ENCODE results near the gene PHETA2. TPM values are rescaled to one million over a fixed set of nuclear protein-coding genes. Genes with fewer than 3 reads are reported as not detected.
"Not testable (repeated sequence)": the region's sequence is repeated elsewhere in the genome, so short reads cannot be mapped to it uniquely, and the experiment has no call there.

The PHETA2 gene
- total RNA-seq, 1 donor from 2014 or later, result 18.6 TPM

DNA sequence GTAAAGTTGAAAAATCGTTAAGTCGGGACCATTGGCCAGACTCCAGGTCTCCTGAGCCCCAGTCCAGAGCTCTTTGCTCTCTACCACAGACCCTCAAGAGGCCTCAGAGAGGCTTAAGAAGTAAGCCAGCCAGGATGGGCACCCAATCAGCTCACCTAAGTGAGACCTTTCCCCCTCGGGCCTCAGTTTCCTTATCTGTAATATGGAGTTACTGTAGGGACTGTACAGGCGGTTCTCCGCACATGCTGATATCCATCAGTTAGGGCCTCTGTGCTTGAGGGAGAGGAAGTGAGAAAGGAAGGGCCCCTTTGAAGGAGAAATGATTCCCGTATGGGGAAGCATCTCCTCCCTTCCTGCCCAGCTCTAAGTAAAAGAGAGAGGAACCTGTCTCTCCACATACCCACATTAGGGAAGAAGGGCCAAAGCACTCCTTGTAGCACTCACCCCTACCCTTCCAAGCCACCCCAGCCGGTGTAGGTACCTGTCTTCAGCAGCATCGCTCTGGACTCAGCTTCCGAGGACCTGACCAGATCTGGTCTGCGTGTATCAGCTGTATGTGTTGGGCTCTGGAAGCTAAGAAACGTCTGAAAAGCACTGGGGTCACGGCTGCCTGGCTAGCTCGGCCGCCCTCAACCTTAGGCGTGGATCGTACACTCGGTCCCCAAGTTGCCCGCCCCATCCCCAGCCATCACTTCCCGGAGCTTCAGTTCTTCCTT lies 4.1 kb upstream of the PHETA2 start:
- DNase-seq (ENCODE audit: low read depth), result no peak

DNA sequence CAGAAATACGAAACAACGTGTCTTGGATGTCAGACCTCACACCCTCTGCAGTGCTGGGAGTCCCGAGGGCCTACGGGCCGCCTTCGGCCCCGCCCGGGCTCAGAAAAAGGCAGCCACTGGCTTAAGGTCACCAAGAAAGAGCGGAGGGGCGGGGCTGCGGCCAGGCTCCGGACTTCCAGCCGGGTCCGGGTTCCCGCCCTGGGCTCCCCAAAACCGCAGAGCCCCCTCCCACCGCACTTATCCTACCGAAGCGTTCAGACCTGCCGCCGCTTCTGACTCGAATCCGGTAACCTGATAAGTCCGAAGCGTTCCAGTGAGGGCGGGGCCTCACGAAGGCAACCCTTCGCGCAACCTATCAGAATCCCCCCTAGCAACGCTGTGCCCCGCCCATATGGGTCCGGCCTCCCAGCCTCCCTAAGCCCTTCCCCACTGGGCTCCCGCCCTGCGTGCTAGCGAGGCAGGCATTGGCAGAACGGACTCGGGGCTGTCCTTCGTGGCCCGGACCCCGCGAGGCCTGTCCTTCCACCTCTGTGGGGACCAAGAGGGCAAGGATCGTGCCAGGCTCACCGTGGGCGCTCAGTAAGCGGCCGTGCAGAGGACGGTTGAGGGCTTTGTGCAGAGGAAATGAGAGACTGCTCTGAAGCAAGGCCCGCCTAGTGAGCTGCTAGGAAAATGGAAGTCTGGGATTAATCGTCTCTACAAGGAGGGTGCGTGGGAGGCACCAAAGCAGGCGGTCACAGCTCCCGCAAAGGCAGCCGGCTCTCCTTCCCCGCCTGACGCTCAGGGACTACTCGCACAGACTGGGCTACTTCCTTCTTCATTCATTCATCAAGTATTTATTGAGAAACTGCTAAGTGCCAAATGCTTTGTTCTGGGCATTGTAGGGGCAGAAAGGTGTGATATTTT lies 3.3 kb upstream of the PHETA2 start, which contains the start of gene NAGA:
TSS of gene NAGA (minus strand) at position 296 of the 906 bp plus-strand sequence. CDS start 515 bp downstream, outside the sequence.
- DNase-seq (ENCODE audit: low read depth), result peak; percentile 98

DNA sequence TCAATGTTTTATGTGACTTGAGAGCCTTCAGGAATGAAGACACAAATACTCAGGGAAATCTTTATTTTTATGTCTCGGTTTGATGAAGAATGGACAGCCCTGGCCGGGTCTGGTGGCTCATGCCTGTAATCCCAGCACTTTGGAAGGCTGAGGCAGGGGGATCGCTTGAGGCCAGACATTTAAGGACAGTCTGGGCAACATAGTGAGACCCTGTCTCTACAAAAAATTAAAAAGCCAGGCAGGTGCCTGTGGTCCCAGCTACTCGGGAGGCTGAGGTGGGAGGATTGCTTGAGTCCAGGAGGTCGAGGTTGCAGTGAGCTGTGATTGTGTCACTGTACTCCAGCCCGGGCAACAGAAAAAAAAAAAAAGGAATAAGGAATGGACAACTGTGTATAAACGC lies 2.5 kb upstream of the PHETA2 start:
- DNase-seq (ENCODE audit: low read depth), result not testable (repeated sequence)

DNA sequence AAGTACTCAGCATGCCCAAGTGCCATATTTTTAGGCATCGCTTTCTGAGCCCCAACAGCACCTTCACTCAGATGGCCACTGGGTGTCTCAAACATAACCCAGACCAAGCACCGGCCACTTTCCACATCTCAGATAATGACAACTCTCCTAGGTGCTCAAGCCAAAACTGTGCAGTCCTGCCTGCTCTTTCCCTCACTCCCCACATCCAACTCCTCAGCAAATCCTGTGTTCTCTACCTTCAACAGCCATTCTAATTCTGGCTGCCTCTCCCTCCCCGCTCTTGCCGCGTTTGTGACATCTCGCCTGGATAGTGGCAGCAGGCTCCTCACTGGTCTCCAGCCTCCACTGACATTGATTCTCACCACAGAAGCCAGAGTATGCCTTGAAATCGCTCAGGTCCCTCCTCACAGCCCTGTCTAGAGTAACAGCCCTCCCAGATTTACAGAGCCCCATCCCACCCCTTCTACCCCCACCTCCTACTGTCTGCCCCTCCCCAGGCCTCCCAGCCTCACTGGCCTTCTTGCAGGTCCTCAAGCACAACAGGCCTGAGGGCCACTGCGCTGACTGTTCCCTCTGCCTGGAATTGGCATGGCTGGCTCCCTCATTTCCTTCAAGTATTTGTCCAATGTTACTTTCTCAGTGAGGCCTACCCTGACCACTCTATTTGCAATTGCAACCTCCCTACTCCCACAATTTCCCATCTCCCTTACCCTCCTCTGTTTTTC lies 1.3 kb upstream of the PHETA2 start:
- DNase-seq (ENCODE audit: low read depth), result no peak

DNA sequence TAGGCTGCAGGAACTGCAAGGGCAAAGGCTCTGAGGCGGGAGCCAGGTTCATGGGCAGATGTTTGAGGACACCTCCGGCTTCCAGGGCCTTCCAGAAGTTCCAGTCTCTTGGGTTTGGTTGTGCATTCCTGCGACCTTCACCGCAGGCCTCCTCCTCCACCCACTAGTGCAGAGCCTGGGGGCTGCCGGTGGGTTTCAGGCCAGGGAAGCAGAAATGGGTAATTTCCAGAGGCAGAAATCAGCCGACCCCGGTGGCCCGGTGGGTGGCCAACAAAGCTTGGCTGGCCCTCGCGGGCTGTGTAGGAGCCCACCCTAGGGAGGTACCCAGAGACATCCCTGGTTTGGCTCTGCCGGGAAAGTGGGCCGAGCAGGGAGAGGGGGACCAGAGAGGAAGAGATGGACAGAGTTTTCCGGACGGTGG lies 417 bp upstream of the PHETA2 start:
- DNase-seq (ENCODE audit: low read depth), result no peak

DNA sequence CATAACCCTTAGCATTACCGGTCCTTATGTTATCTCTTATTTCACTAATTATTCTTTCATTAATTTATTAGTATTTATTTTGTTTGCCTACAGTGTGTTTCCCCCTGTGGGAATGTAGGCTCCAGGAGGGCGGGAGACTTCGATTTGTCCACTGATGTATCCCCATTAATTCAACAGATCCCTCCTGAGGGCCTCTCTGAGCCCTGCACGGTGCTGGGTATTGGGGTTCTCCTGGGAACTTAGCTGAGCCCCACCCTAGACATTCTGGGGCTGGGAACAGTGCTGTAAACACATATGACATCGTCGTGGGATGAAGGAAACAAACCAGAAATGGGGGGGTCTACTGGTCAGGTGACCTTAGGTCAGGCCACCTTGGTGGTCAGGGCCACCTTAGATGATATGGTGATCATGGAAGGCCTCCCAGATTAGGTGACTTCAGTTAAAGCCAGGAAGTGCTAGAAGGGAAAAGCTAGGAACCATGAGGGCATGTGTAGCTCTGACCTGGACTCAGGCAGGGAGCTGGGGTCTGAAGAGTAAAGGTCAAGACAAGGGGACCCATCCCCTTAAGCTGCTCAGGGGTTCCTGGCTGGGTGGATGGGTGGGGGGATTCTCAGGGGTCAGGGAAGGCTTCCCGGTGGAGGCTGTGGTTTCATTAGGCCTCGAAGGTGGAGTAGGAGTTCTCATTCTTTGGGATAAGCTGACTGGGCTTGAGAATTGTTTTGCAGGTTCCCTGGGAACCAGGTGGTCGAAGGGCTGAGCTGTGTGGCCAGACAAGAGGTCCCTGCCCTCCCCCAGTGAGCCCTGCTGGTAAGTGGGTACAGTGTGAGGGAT lies 1.0 kb downstream of the PHETA2 start:
- no peak for DNase-seq (ENCODE audit: low read depth)

DNA sequence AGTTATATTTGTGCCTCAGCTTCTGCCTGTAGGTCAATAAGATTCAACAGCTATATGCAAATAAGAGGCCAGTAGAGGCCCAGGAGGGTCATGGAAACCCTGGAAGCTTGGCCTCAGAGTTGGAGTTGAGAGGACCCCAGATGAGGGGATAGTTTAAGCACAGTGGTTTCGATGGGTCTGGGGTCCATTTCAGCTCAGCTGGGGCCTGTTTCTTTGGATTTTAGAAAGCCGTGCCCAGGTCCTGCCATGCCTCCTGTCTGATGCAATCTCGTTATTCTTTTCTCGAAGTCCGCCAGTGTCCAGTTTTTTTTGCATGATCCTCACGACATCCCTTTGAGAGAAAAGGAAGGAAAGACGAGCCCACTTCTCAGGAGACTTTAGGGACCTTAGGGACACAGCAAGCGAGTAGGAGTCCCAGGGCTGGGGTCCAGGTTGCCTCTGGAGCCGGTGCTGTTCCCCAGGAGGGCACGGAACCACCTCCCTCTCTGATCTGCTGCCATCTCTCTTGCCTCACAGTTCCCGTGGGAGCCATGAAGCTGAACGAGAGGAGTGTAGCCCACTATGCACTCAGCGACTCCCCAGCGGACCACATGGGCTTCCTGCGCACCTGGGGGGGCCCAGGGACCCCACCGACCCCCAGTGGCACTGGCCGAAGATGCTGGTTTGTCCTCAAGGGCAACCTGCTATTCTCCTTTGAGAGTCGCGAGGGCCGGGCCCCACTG lies 2.9 kb downstream of the PHETA2 start:
- no peak for DNase-seq (ENCODE audit: low read depth)

DNA sequence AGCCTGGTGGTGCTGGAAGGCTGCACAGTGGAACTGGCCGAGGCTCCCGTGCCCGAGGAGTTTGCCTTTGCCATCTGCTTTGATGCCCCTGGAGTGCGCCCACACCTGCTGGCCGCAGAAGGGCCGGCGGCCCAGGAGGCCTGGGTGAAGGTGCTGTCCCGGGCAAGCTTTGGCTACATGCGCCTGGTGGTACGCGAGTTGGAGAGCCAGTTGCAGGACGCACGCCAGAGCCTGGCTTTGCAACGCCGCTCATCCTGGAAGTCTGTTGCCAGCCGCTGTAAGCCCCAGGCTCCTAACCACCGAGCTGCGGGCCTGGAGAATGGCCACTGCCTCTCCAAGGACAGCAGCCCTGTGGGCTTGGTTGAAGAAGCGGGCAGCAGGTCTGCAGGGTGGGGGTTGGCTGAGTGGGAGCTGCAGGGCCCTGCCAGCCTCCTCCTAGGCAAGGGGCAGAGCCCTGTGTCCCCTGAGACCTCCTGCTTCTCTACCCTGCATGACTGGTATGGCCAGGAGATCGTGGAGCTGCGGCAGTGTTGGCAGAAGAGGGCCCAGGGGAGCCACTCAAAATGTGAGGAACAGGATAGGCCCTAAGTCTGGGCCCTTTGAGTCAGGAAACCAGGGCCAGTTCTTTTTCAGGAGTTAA lies 3.6 kb downstream of the PHETA2 start:
- no peak for DNase-seq (ENCODE audit: low read depth)

DNA sequence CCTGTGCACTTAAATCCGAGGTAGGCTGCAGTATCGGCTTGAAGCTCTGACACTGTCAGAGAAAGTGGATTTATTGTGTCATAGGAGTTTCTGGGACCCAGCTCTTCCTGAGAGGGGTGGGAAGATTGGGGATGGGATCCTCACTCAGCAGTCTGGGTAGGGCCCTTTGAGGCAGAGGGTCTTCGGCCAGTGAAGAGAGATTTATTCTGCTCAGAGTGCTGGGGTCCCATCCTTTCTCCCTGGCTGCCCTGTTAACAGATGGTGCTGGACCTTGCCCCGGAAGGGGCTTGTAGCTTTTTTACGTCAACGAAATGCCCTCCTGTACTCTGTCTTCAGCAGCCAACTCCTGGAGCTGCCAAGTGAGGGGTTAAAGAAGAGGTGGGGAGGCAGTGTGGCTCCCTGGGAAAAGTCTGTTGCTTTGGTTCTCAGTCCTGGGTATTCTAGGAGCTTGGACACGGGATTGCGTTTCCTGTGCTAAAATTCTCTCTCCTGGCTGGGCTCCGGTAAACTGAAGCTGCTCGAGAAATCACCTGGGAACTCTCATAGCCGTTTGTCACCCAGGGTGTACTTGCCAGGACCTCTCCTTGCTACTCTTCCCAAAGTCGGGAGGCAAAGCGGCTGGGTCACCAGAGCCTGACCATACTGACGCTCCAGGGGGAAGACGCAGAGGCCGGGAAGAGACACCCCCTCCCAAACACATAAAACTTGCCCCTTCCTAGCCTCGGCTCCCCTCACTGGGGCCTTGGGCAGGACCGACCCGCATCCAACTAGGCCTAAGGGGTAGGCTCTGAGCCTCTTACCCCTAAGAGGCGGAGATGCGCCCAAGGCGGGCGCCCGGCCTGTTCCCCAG lies 4.6 kb downstream of the PHETA2 start:
- no peak for DNase-seq (ENCODE audit: low read depth)

DNA sequence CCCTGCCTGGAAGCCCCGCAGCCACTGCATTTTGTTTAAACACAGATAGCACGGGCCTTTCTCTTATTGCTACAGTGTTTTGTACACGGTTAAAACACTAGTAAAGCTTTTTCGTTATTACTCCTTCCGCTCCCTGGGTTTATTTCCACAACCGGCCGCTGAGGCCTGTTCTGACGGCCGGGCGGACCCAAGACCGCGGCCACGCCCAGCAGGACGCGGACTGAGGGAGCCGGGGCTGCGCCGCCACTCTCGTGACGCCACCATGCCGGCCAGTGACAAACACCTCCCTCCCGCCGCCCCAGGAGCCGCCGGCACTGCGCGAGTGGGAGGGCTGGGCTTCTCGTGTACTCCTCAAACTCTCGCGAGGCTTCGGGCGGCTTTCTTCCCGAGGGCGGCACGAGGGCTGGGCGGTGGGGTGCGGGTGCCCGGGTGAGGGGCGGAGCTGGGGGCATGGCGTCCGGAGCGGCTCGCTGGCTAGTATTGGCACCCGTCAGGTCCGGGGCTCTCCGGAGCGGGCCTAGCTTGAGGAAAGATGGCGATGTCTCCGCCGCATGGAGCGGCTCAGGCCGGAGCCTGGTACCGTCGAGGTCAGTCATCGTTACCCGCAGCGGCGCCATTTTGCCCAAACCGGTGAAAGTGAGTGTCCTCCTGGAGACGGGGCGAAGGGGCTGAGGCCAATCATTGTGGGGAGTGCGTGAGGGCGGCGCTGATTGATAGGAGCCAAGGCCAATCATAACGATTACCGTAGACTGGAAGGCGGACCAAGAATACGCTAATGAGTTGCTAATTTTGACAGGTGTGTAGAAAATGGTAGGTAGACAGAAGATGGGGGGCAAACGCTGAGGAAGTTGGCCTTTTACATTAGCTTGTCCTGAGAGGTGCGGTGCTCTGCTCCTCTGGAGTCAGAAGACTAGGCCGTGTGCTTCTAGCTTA lies 5.5 kb downstream of the PHETA2 start, which contains the start of gene SMDT1:
TSS of gene SMDT1 (plus strand) at position 382 of the 933 bp plus-strand sequence. CDS start at position 451, 69 bp downstream.
- peak; percentile 99 for DNase-seq (ENCODE audit: low read depth)

DNA sequence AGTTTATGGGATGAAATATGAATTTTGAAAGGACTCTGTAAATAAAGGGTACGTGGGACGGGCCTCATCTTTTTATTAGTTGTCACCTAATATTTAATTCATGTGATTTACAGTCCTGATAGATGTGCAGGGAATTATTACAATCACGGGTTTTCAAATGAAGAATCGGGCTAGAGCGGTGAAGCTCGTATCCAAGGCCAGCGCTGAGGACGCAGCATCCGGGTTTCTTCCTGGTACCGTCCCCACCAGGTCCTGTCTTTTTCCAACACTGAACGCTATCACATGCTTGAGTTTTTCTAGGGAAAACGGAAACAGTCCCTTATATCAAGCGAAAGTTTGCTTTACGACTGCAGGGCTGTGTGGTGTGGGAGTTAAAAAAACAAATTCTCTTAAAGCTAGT lies 6.2 kb downstream of the PHETA2 start:
- peak; percentile 53 for DNase-seq (ENCODE audit: low read depth)

DNA sequence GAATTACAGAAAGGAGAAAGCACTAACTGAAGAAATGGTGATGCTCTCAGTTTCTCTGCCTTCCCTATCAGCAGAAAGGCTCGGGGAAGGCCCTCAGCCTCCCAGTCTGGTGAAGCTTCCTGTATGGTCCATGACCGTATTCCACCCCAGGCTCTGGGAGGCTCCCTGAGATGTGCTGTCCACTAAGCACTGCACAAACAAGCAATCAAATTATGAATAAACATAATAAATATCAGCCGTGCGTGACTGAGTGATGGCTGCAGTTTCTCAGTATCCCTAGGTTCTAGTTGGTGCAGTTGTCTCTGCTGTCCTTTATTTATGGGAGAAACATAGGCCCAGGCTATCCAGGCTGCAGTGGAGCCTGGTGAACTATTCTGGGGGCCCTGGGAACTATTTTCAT lies 9.1 kb downstream of the PHETA2 start:
- no peak for DNase-seq (ENCODE audit: low read depth)

DNA sequence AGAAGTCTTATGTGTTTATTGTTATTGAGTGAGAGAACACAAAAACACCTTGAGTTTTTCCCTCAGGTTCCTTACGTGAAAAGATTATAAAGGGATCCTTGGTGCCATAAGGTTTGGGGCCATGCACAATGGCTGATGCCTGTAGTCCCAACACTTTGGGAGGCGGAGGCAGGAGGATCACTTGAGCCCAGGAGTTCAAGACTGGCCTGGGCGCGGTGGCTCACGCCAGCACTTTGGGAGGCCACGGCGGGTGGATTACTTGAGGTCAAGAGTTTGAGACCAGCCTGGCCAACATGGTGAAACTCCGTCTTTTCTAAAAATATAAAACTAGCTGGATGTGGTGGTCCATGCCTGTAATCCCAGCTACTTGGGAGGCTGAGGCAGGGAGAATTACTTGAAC lies 10.8 kb downstream of the PHETA2 start:
- no peak for DNase-seq (ENCODE audit: low read depth)

DNA sequence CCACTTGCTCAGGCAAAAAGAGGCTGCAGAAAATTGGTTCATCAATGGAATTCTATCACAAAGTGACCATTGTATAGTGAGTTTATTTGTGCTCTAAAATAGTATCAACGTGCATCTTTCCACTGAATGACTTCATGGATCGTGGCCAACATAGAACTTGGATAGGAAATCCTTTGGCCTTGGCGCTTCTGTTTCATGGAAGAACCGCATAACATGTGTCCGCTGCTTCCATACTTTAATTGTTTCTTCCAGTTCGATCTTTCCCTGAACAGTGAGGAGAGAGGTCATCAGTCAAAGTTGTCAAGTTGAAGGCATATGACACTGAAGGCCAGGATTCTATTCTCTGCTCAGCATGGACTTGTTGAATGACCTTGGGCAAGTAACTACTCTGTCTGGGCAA lies 12.0 kb downstream of the PHETA2 start:
- no peak for DNase-seq (ENCODE audit: low read depth)

DNA sequence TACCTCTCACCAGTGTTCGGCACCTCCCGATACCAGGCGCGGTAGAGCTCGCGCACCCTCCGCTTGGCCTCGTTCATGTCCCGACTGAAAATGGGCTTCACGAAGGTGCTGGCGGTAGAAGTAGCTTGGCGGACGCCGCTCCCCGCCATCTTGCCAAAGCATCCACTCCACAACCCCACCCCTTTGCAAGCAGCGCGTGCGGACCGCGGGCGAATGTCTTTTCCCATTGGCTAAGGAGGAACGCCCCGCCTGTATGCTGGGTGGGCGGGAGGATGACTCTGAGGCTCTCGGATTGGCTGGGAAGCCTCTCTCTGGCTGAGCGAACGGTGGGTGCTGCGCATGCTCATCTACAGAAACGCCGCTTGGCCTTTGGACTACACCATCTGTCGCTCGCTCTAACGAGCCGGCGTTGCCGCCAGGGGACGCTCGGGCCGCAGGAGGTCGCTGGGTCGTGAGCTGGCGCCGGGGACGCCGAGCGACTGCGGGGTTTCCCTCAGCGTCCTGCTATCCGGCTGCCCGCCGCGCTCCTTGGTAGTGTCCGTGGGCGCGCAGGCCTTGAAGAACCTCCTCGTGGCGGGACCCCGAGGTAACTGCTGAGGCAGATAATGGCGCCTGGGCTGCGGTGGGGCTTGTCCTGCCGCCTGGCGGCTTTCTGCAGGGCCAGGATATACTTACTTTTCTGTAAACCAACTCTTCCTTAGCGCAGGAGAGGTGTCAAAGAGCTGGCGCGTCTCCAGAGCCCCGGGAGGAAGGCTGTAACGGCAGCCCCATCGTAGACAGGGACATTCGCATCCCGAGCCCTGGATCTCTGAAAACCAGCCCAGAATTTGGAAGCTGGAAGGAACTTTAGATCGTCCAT lies 16.8 kb downstream of the PHETA2 start, which contains the start of gene NDUFA6:
TSS of gene NDUFA6 (minus strand) at position 177 of the 859 bp plus-strand sequence. CDS start at position 149, 28 bp downstream.
- peak; percentile 99 for DNase-seq (ENCODE audit: low read depth)

DNA sequence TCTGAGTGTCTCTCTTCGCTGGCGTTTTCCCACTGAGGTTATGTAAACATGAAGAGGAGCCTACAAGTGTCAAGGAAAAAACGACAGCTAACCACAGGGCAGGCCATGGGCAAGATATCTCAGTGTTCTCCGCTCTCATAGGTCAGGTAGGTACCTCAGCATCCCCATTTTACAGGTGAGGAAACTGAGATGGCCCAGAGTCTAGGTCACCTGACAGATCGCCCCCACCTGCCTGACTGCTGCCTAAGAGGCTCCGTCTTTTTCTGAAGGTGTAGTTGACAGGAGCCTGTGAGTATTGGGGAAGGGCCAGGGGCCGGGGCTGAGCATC lies 17.4 kb downstream of the PHETA2 start:
- DNase-seq (ENCODE audit: low read depth), result no peak
